Stimulated activated naive CD8-positive, alpha-beta T cell treated with anti-CD3 and anti-CD28 coated beads, Interleukin-15, Interleukin-2, amounts not matched to agents 100 ng/mL and 50 ng/mL, for 24 hours (primary cell): ENCODE results near the gene AOAH.

ENCODE experiments used
- H3K27ac Mint-ChIP-seq: one replicate; pipeline ENCODE4 v1.8.0; 2021; ENCODE audit warnings: mild to moderate bottlenecking, mixed read lengths
- H3K27me3 Mint-ChIP-seq: one replicate; pipeline ENCODE4 v1.8.0; 2021; ENCODE audit warnings: mixed read lengths
- H3K36me3 Mint-ChIP-seq: one replicate; pipeline ENCODE4 v1.8.0; 2021; ENCODE audit warnings: low read depth, mixed read lengths
- H3K4me1 Mint-ChIP-seq: one replicate; pipeline ENCODE4 v1.8.0; 2021; ENCODE audit warnings: low read depth, mixed read lengths
- H3K4me3 Mint-ChIP-seq: one replicate; pipeline ENCODE4 v1.8.0; 2021; ENCODE audit warnings: mild to moderate bottlenecking, mixed read lengths
- H3K9me3 Mint-ChIP-seq: one replicate; pipeline ENCODE4 v1.8.0; 2021; ENCODE audit warnings: mixed read lengths

The AOAH gene

DNA sequence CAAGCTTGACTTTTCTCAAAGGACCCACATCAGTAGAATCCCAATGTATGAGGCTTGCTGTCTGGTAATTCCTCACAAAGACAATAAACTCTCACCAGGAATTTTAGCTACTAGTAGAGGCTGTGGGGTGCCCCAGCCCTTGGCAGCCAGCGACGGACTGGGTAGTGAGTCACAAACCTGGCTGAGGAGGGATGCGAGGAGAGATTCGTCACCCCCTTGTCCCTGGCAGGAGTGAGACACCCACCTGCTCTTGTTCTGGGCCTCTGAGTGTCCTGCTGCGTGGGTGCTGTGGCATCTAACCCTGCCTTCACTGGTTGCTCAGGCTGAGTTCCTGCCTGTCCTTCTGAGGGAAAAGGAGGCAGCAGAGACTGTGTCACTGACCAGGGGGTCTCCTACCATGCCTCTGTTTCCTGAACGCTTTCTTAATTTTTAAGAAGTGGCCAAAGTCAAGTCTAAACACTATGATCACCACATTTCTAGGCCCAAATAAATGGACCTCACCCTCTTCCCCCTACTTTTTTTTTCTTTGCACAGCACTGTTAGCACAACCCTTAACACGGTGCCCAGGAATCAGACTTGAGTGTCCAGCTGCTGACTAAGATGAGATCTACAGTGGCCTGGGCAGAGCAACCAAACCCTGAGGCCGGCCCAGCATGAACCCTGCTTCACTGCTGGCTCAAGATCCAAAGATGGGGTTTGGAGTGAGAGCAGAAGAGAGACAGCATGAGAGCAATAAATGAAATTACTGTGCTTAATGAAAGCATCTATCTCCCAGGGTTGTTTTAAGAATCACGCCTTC lies 188.2 kb downstream of the AOAH start:
- H3K4me3 Mint-ChIP-seq = no peak overlapping the region
- no peak overlapping the region for H3K27ac Mint-ChIP-seq
- no peaks in the 10 kb centered on the region for H3K4me1 Mint-ChIP-seq
- H3K9me3 Mint-ChIP-seq = no peaks in the 10 kb centered on the region
- no peaks in the 10 kb centered on the region for H3K36me3 Mint-ChIP-seq
- no peaks in the 10 kb centered on the region for H3K27me3 Mint-ChIP-seq

- no peaks in the 10 kb centered on the region for H3K27me3 Mint-ChIP-seq
- H3K27ac Mint-ChIP-seq = no peak overlapping the region
- peaks cover 3% of the 10 kb centered on the region for H3K36me3 Mint-ChIP-seq
- no peaks in the 10 kb centered on the region for H3K4me1 Mint-ChIP-seq
- no peaks in the 10 kb centered on the region for H3K9me3 Mint-ChIP-seq
- H3K4me3 Mint-ChIP-seq = no peak overlapping the region
Observed at GRCh38 chr7:36533717-36534116, 190.6 kb downstream of the AOAH start.

DNA sequence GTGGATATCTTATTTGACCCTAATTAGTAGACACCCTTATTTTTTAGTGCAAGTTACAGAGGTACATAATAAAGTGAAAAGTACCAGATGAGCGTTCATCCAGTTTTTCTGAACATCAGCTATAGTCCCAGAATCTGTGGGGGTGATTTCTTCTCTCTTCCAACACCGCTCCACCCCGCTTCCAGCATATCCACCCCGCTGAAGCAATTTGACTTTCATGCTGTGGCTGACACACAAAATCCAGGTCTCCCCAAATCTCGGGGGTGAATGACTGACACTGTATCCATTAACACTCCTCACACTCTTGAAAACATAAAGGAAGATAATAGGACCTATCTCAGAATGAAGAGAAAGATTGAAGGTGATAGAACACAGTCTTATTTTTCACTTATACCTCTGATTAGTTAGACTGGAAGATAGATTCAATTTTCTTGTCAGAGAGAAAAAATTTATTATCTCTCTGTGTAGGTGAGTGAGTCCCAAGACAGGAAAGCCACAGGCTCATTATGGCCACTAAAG lies 191.3 kb downstream of the AOAH start:
- Mint-ChIP-seq H3K36me3 (peaks cover 3% of the 10 kb centered on the region), H3K27me3 (no peaks in the 10 kb centered on the region), H3K4me3 (no peak overlapping the region), H3K4me1 (peaks cover 2% of the 10 kb centered on the region), H3K27ac (no peak overlapping the region), H3K9me3 (no peaks in the 10 kb centered on the region)

DNA sequence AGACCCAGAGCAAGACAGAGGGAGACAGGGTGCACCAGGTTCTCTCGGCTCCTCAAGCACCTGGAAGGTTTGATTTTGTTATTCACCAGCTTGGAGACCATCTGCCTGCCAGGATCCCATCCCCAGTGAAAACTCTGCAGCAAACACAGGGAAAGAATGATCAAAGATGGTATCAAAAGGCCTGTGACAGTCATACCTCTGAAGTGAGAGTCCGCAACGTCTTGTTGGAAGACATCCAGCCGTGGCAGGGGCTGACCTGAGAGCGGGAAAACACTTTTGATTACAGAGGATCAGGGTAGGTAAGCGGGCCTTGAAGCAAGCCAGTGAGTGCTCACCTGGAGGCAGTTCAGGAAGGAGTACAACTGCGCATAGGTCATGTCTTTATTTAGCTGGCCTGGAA lies 192.3 kb downstream of the AOAH start:
- Mint-ChIP-seq H3K9me3 (no peaks in the 10 kb centered on the region), H3K4me1 (peaks cover 13% of the 10 kb centered on the region), H3K36me3 (peaks cover 3% of the 10 kb centered on the region), H3K27ac (no peak overlapping the region), H3K27me3 (no peaks in the 10 kb centered on the region), H3K4me3 (no peak overlapping the region)

- Mint-ChIP-seq H3K27me3 (no peaks in the 10 kb centered on the region), H3K27ac (no peak overlapping the region), H3K4me1 (peaks cover 21% of the 10 kb centered on the region), H3K4me3 (no peak overlapping the region), H3K36me3 (peaks cover 3% of the 10 kb centered on the region), H3K9me3 (no peaks in the 10 kb centered on the region)
Observed at GRCh38 chr7:36530456-36530855, 193.8 kb downstream of the AOAH start.

GRCh38 chr7:36527549-36527913 lies 196.8 kb downstream of the AOAH start:
- Mint-ChIP-seq H3K4me3 (no peak overlapping the region), H3K4me1 (peaks cover 21% of the 10 kb centered on the region), H3K27me3 (no peaks in the 10 kb centered on the region), H3K27ac (no peak overlapping the region), H3K36me3 (peaks cover 3% of the 10 kb centered on the region), H3K9me3 (no peaks in the 10 kb centered on the region)

DNA sequence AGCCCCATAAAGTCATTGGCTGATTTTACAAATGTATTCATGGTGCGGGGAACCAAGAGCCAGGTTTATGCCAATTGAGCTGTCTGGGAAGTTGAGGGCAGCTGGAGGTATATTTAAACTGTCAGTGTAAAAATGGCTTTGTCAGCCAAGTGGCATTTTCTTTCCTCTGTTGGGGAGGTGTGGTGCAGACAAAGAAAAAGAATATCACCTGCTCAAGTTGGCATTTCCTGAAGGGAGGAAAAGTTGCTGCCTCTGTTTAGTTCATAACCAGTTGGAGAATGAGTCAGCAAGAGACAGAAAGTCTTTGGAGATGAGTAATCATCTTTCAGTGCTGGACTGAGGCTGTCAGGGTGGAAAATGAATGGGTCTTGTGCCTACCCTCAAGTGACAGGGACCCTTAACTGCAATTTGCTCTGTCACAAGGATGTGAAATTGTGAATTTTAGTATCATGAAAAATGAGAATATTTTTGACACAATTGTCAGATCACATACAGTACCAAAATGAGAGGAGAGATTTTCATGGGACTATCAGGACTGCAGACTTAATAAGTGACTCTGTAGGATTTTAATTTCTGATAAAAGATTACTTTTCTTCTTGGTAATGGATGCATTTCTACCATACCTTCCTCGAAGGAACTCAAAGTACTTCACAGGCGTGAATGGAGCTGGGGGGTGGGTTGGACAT lies 197.3 kb downstream of the AOAH start:
- H3K9me3 Mint-ChIP-seq = no peaks in the 10 kb centered on the region
- no peak overlapping the region for H3K4me3 Mint-ChIP-seq
- H3K27me3 Mint-ChIP-seq = no peaks in the 10 kb centered on the region
- peaks cover 21% of the 10 kb centered on the region for H3K4me1 Mint-ChIP-seq
- H3K27ac Mint-ChIP-seq = no peak overlapping the region
- peaks cover 3% of the 10 kb centered on the region for H3K36me3 Mint-ChIP-seq

DNA sequence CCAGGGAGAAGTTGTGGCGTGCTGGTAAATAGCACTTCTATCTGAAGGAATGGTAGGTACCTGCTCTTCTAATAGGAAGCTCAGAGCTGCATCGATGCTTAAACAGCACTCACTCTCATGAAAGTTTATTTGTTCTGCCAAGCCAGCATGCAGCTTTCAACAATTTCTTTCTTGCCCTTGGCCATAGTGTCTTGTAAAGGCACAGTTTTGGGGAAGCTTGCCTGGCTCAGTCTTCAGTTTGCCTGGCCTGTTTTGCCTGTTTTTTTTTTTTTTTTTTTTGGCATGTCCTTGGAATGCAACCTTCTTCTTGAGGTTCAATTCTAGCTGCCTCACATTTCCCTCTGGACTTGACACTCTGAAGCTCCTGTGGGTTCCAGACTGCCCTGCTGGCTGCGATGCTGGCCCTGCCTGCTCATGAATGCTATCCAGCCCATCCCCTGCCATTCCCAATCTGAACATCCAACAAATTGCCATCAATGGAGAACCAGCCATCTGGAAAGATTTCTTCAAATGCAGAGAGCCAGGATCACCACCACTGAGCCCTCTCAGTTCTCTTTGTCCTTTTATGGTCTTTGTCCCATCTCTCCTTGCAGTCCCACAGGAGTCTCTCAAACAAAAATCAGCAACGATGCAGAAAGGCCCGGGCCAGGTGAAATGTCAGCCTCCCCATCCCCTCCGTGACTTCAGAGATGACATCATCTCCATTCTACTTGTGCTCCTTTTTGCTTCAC lies 200.8 kb downstream of the AOAH start:
- no peak overlapping the region for H3K27ac Mint-ChIP-seq
- H3K4me3 Mint-ChIP-seq = no peak overlapping the region
- H3K9me3 Mint-ChIP-seq = no peaks in the 10 kb centered on the region
- H3K36me3 Mint-ChIP-seq = no peaks in the 10 kb centered on the region
- H3K27me3 Mint-ChIP-seq = no peaks in the 10 kb centered on the region
- H3K4me1 Mint-ChIP-seq = peaks cover 21% of the 10 kb centered on the region

DNA sequence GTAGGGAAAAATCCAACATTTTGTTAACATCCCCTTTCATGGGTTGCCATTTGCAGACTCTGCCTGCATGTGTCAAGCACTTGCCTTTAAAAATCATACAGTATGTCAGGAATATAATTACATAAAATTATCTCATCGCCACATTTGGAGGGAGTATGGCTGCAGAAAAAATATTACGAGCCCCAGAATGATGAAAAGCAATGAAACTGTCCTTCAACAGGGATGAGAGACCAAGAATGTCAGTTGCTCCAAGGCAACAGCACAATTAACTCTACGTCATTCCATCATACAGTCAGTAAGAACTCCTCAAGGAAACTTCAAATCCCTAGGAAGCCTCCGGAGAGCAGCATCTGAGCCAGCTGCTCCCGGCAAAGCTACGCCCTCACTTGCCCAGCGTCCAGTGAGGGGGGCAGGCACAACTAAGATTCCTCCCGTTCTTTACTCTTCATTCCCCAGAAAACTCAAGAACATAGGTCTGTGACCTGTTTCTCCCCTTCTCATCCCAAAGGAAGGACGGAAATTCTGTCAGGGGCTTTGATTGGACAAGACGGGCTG lies 201.8 kb downstream of the AOAH start:
- no peaks in the 10 kb centered on the region for H3K27me3 Mint-ChIP-seq
- no peak overlapping the region for H3K27ac Mint-ChIP-seq
- no peak overlapping the region for H3K4me3 Mint-ChIP-seq
- no peaks in the 10 kb centered on the region for H3K36me3 Mint-ChIP-seq
- peaks cover 14% of the 10 kb centered on the region for H3K4me1 Mint-ChIP-seq
- H3K9me3 Mint-ChIP-seq = no peaks in the 10 kb centered on the region

- Mint-ChIP-seq H3K4me3 (no peak overlapping the region), H3K4me1 (peaks cover 8% of the 10 kb centered on the region), H3K36me3 (no peaks in the 10 kb centered on the region), H3K9me3 (no peaks in the 10 kb centered on the region), H3K27ac (no peak overlapping the region), H3K27me3 (no peaks in the 10 kb centered on the region)
Observed at GRCh38 chr7:36521911-36522310, 202.4 kb downstream of the AOAH start.

GRCh38 chr7:36521133-36521532 lies 203.2 kb downstream of the AOAH start:
- Mint-ChIP-seq H3K4me1 (no peaks in the 10 kb centered on the region), H3K4me3 (no peak overlapping the region), H3K9me3 (no peaks in the 10 kb centered on the region), H3K36me3 (no peaks in the 10 kb centered on the region), H3K27me3 (no peaks in the 10 kb centered on the region), H3K27ac (no peak overlapping the region)

DNA sequence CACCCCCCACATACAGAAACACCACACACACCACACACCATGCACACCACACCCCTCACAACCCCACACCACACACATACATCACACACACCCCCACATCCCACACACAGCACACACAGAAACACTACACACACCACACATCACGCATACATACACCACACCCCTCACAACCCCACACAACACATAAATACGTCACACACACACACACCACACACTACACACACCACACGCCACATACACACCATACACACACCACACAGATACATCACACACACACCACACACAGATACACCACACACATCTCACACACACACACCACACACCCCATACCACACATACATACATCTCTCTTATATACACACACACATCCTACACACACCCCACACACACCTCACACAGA lies 208.4 kb downstream of the AOAH start:
- H3K4me1 Mint-ChIP-seq = no peaks in the 10 kb centered on the region
- H3K9me3 Mint-ChIP-seq = no peaks in the 10 kb centered on the region
- peak overlapping the region; percentile 59 for H3K27ac Mint-ChIP-seq
- H3K36me3 Mint-ChIP-seq = no peaks in the 10 kb centered on the region
- no peak overlapping the region for H3K4me3 Mint-ChIP-seq
- H3K27me3 Mint-ChIP-seq = no peaks in the 10 kb centered on the region

GRCh38 chr7:36514289-36515243 lies 209.7 kb downstream of the AOAH start:
- H3K27ac Mint-ChIP-seq = no peak overlapping the region
- no peaks in the 10 kb centered on the region for H3K9me3 Mint-ChIP-seq
- no peaks in the 10 kb centered on the region for H3K27me3 Mint-ChIP-seq
- no peaks in the 10 kb centered on the region for H3K4me1 Mint-ChIP-seq
- H3K36me3 Mint-ChIP-seq = no peaks in the 10 kb centered on the region
- H3K4me3 Mint-ChIP-seq = no peak overlapping the region

- H3K4me1 Mint-ChIP-seq = no peaks in the 10 kb centered on the region
- H3K36me3 Mint-ChIP-seq = no peaks in the 10 kb centered on the region
- no peak overlapping the region for H3K4me3 Mint-ChIP-seq
- H3K9me3 Mint-ChIP-seq = no peaks in the 10 kb centered on the region
- H3K27ac Mint-ChIP-seq = no peak overlapping the region
- H3K27me3 Mint-ChIP-seq = no peaks in the 10 kb centered on the region
Observed at GRCh38 chr7:36513393-36513792, 210.9 kb downstream of the AOAH start.
